CD14-positive monocyte (primary cell): ENCODE data around the gene ADAMTS10. TPM values are rescaled to one million over a fixed set of nuclear protein-coding genes. Genes with fewer than 3 reads are reported as not detected.

Experiments
- DNase-seq, 3 donors: peaks; one replicate each; pipeline ENCODE4 v3.0.0-alpha.2; 2011 to 2022
- H2AFZ ChIP-seq: 2 replicates; pipeline ENCODE4 v1.6.0; 2012; ENCODE audit warnings: mild to moderate bottlenecking, low read depth, low read length, inconsistent platforms; ENCODE audit not compliant: insufficient read depth, poor library complexity, severe bottlenecking
- H3K27ac ChIP-seq, 2 donors: 1 replicate in 1 of 2; 2 replicates in 1 of 2; pipeline ENCODE4 v1.5.1; 2012 to 2013; ENCODE audit warnings: low read length in 2 of 2, control low read depth in 1 of 2, inconsistent platforms in 1 of 2, low read depth in 1 of 2, mild to moderate bottlenecking in 1 of 2
- H3K27me3 ChIP-seq, 2 donors: one replicate each; pipeline versions ENCODE4 v1.6.0 to v1.6.1; 2011 to 2013; ENCODE audit warnings: low read length in 2 of 2; ENCODE audit not compliant: control insufficient read depth in 2 of 2, insufficient read depth in 2 of 2
- H3K36me3 ChIP-seq, 2 donors: replicated peaks in 1 of 2; 1 replicate in 1 of 2; 2 replicates in 1 of 2; pipeline versions ENCODE4 v1.5.1 to v1.6.1; 2012 to 2013; ENCODE audit warnings: low read length in 2 of 2, control low read depth in 1 of 2, inconsistent platforms in 1 of 2, mild to moderate bottlenecking in 1 of 2; ENCODE audit not compliant: insufficient read depth in 2 of 2, control insufficient read depth in 1 of 2
- H3K4me1 ChIP-seq, 2 donors: 1 replicate in 1 of 2; 2 replicates in 1 of 2; pipeline versions ENCODE4 v1.5.1 to v1.6.1; 2012 to 2013; ENCODE audit warnings: low read length in 2 of 2, control low read depth in 1 of 2, inconsistent platforms in 1 of 2, mild to moderate bottlenecking in 1 of 2, moderate library complexity in 1 of 2; ENCODE audit not compliant: insufficient read depth in 2 of 2, control insufficient read depth in 1 of 2
- H3K4me2 ChIP-seq: replicated peaks from 2 replicates; pipeline ENCODE3; 2012; ENCODE audit warnings: low read length, moderate library complexity, mild to moderate bottlenecking; ENCODE audit not compliant: poor library complexity, severe bottlenecking; ENCODE audit errors: extremely low read depth
- H3K4me3 ChIP-seq, 3 experiments: fragments of 200-600 bp in 1 of 3; sonication (generic) in 1 of 3; replicated peaks in 1 of 3; 1 replicate in 2 of 3; 2 replicates in 1 of 3; pipeline ENCODE4 v1.5.1; 2011 to 2013; ENCODE audit warnings: low read length in 3 of 3, mild to moderate bottlenecking in 3 of 3, control low read depth in 2 of 3, low read depth in 2 of 3, inconsistent platforms in 1 of 3, moderate library complexity in 1 of 3
- H3K79me2 ChIP-seq: 2 replicates; pipeline ENCODE4 v1.6.0; 2012; ENCODE audit warnings: mild to moderate bottlenecking, control low read depth, inconsistent platforms, low read length, moderate library complexity; ENCODE audit not compliant: insufficient read depth
- H3K9ac ChIP-seq: 2 replicates; pipeline ENCODE4 v1.6.0; 2017; ENCODE audit warnings: low read length, mild to moderate bottlenecking; ENCODE audit not compliant: insufficient read depth, poor library complexity, severe bottlenecking
- H3K9me3 ChIP-seq, 2 donors: replicated peaks in 1 of 2; 1 replicate in 1 of 2; 2 replicates in 1 of 2; pipeline versions ENCODE4 v1.5.1 to v1.6.1; 2012 to 2013; ENCODE audit warnings: low read length in 2 of 2, control low read depth in 1 of 2; ENCODE audit not compliant: control insufficient read depth in 1 of 2, insufficient read depth in 1 of 2
- H4K20me1 ChIP-seq: 2 replicates; pipeline ENCODE4 v1.6.0; 2012; ENCODE audit warnings: mild to moderate bottlenecking, low read length, control low read depth, moderate library complexity; ENCODE audit not compliant: insufficient read depth
- H3K27ac Mint-ChIP-seq, 7 donors: one replicate each; pipeline ENCODE4 v1.8.0; 2020; ENCODE audit warnings: mild to moderate bottlenecking in 7 of 7, mixed read lengths in 7 of 7, moderate library complexity in 6 of 7, inconsistent platforms in 2 of 7
- H3K27me3 Mint-ChIP-seq, 3 donors: one replicate each; pipeline ENCODE4 v1.8.0; 2021 to 2022; ENCODE audit warnings: low read depth in 3 of 3, mild to moderate bottlenecking in 3 of 3, mixed read lengths in 3 of 3, moderate library complexity in 3 of 3, inconsistent platforms in 1 of 3
- H3K36me3 Mint-ChIP-seq, 2 donors: one replicate each; pipeline ENCODE4 v1.8.0; 2020; ENCODE audit warnings: mixed read lengths in 2 of 2, inconsistent platforms in 1 of 2, mild to moderate bottlenecking in 1 of 2
- H3K4me1 Mint-ChIP-seq: one replicate; pipeline ENCODE4 v1.8.0; 2020; ENCODE audit warnings: mild to moderate bottlenecking, mixed read lengths
- H3K4me3 Mint-ChIP-seq, 2 donors: one replicate each; pipeline ENCODE4 v1.8.0; 2020; ENCODE audit warnings: mild to moderate bottlenecking in 2 of 2, mixed read lengths in 2 of 2, moderate library complexity in 1 of 2
- H3K9me3 Mint-ChIP-seq, 7 donors: one replicate each; pipeline ENCODE4 v1.8.0; 2020 to 2022; ENCODE audit warnings: mixed read lengths in 7 of 7, mild to moderate bottlenecking in 6 of 7, moderate library complexity in 6 of 7, inconsistent platforms in 2 of 7
- WGBS: methylation state at CpG from one replicate; pipeline ENCODE4 v1.1.5; 2013; ENCODE audit warnings: missing lambda C conversion rate; ENCODE audit not compliant: insufficient coverage; 5-methylcytosine and 5-hydroxymethylcytosine counted together
- intact Hi-C, 2 donors: fragments of 100-400 bp; cut with micrococcal nuclease; formaldehyde crosslinking; loops; one replicate each; pipeline versions ENCODE4 v1.15.0 to v1.15.1; 2023
- polyA plus RNA-seq, 3 donors: library from polyadenylated mRNA; depleted of rRNA in 1 of 3; unstranded in 2 of 3; stranded (reverse) in 1 of 3; fragments of 300-500 nt in 2 of 3; fragments of >200 nt in 1 of 3; fragmentation: Illumina TruSeq in 2 of 3; gene quantifications; 1 replicate in 2 of 3; 2 replicates in 1 of 3; pipeline ENCODE4 v1.2.3, GENCODE V29; 2012 to 2021
- TF ChIP-seq, protein P1 (sequence below): fragments of 200-600 bp; IDR thresholded peaks from one replicate; pipeline ENCODE4 v1.8.0; 2022; ENCODE audit warnings: antibody characterized with exemption, mild to moderate bottlenecking

ADAMTS10 gene
- polyA plus RNA-seq, 3 donors = 2.3 TPM; not detected in 2

DNA sequence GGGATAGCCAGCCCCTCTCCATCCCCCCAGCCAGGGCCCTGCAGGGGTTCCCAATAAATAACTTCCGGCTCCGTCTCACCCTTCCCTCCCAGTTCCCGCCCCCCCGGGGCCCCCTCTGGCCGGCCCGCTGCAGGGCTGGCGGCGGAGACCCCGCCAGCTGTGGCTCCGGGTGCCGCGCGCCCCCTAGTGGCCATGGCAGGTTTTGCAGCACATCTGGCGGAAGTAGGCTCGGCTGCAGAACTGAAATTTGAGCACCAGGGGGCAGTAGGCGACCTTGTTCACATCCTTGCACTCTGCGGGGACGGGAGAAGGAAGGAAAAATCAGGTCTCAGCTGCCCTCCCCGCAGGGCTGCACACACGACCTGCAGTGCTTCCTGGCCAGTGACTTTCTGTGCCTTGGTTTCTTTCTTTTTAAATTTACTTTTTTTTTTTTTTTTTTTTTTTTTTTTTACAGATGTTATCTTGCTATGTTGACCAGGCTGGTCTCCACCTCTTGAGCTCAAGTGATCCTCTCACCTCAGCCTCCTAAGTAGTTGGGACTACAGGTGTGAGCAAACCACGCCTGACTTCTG is 29.7 kb downstream of the ADAMTS10 start:
- Histone ChIP-seq H3K79me2 (peaks cover 48% of the 10 kb centered on the region), H3K9ac (no peak overlapping the region), H3K4me1 (peaks cover 37 to 39% of the 10 kb centered on the region in 2 donors), H3K9me3 (no peaks in the 10 kb centered on the region), H3K27me3 (no peaks in the 10 kb centered on the region), H4K20me1 (peaks cover 48% of the 10 kb centered on the region), H3K4me3 (peak overlapping the region in 1 of 3 experiments; percentile 46), H3K36me3 (no peaks in the 10 kb centered on the region), H2AFZ (no peak overlapping the region), H3K4me2 (peak overlapping the region; percentile 52), H3K27ac (peak overlapping the region in 1 of 2 donors; percentile 14)
- intact Hi-C loops = loop anchor here (1.0 to 10.0 kb wide), 3 partner anchors 114 to 494 kb away; partner anchors contain the start of genes MBD3L1 (in 1 of the 2) and ZNF558 (in 1 of the 2)
- Mint-ChIP-seq H3K36me3 (peaks cover 7 to 11% of the 10 kb centered on the region in 2 donors), H3K9me3 (peaks cover 0 to 6% (median 0%) of the 10 kb centered on the region in 7 donors), H3K27ac (peak overlapping the region in 1 of 7 donors; percentile 80), H3K4me3 (no peak overlapping the region), H3K27me3 (peaks cover 0 to 2% (median 2%) of the 10 kb centered on the region in 3 donors), H3K4me1 (peaks cover 28% of the 10 kb centered on the region)
- TF ChIP-seq, protein P1, sequence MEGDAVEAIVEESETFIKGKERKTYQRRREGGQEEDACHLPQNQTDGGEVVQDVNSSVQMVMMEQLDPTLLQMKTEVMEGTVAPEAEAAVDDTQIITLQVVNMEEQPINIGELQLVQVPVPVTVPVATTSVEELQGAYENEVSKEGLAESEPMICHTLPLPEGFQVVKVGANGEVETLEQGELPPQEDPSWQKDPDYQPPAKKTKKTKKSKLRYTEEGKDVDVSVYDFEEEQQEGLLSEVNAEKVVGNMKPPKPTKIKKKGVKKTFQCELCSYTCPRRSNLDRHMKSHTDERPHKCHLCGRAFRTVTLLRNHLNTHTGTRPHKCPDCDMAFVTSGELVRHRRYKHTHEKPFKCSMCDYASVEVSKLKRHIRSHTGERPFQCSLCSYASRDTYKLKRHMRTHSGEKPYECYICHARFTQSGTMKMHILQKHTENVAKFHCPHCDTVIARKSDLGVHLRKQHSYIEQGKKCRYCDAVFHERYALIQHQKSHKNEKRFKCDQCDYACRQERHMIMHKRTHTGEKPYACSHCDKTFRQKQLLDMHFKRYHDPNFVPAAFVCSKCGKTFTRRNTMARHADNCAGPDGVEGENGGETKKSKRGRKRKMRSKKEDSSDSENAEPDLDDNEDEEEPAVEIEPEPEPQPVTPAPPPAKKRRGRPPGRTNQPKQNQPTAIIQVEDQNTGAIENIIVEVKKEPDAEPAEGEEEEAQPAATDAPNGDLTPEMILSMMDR = peak; percentile 100
- WGBS = 0% methylated on average over 14 of the region's 21 CpGs
- DNase-seq = peak; percentile 79 to 88 (median 80)

- H3K27me3 Mint-ChIP-seq = peaks cover 0 to 2% (median 2%) of the 10 kb centered on the region in 3 donors
- Histone ChIP-seq H3K9me3 (no peaks in the 10 kb centered on the region), H3K9ac (no peak overlapping the region), H4K20me1 (peaks cover 68% of the 10 kb centered on the region), H3K36me3 (peaks cover 4 to 7% of the 10 kb centered on the region in 2 donors), H3K27ac (peak overlapping the region; percentile 14 to 92), H3K27me3 (no peaks in the 10 kb centered on the region), H3K79me2 (peaks cover 69% of the 10 kb centered on the region), H3K4me3 (peak overlapping the region in 1 of 3 experiments; percentile 100), H3K4me1 (peaks cover 53 to 60% of the 10 kb centered on the region in 2 donors), H3K4me2 (peak overlapping the region; percentile 99), H2AFZ (peak overlapping the region; percentile 14)
- H3K4me1 Mint-ChIP-seq = peaks cover 48% of the 10 kb centered on the region
- DNase-seq = peak; percentile 65 to 74 (median 72)
- intact Hi-C loops = loop anchor here (5.0 to 10.0 kb wide), 4 partner anchors 36 to 224 kb away; partner anchors contain the start of gene MARCHF2 (in 1 of the 2)
- peak overlapping the region in 1 of 2 donors; percentile 87 for H3K4me3 Mint-ChIP-seq
- peaks cover 0 to 6% (median 0%) of the 10 kb centered on the region in 7 donors for H3K9me3 Mint-ChIP-seq
- H3K27ac Mint-ChIP-seq = peak overlapping the region; percentile 36 to 99 (median 72)
- 19% methylated on average over 14 of the region's 17 CpGs for WGBS
- H3K36me3 Mint-ChIP-seq = peaks cover 27 to 30% of the 10 kb centered on the region in 2 donors
- TF ChIP-seq, protein P1 = peak; percentile 97
Observed at GRCh38 chr19:8578642-8579265, 31.8 kb downstream of the ADAMTS10 start.
